WI38 (cell line): Measurements from ENCODE around the gene OBP2A.

Experiments
- H3K4me3 ChIP-seq: 2 replicates; pipeline ENCODE4 v1.5.1; 2011; ENCODE audit warnings: low read depth, mild to moderate bottlenecking, control low read depth, low read length
- CTCF ChIP-seq: IDR thresholded peaks from 2 replicates; pipeline ENCODE4 v1.5.1; 2012; ENCODE audit warnings: low read depth, mild to moderate bottlenecking, control low read depth, low read length

Gene OBP2A

DNA sequence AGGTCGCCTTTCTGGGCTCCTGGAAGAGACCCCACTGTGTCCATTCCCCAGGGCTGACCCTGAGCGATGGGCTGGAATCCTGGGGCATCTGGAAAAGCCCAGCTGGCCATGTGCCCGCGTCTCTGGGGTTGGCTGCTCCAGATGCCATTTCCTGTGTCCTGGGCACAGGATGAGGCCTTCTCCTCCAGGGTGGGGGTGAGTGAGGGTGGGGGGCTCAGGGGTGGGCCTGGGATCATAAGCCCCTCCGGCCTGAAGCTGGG, 46.3 kb downstream of the OBP2A start:
- no peak overlapping the region for H3K4me3 ChIP-seq
- no peak for TF ChIP-seq CTCF

GRCh38 chr9:135592625-135593024, 46.7 kb downstream of the OBP2A start:
- TF ChIP-seq CTCF = no peak
- no peak overlapping the region for H3K4me3 ChIP-seq

DNA sequence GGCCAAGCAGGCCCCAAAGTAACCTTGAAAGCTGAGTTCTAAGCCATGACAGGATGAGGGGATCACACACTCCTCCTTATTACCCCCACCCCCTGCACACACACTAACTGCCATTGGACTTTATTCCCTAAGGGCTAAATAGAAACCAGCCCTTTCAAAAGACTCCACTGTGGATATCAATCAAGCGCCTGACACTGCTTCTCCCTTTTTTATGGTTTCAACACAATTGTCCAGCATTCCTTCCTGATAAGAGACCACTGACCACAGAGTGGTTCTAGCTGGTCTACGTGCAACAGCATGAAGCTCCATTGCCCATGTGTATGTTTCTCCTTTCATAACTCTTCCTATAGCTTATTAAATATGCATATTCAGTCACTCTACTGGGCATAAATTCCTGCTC, 50.3 kb downstream of the OBP2A start:
- TF ChIP-seq CTCF = no peak
- H3K4me3 ChIP-seq = no peak overlapping the region
